Measurements from ENCODE around the gene GPR42.
"Not testable (repeated sequence)": the region's sequence is repeated elsewhere in the genome, so short reads cannot be mapped to it uniquely, and the experiment has no call there.

Gene GPR42

DNA sequence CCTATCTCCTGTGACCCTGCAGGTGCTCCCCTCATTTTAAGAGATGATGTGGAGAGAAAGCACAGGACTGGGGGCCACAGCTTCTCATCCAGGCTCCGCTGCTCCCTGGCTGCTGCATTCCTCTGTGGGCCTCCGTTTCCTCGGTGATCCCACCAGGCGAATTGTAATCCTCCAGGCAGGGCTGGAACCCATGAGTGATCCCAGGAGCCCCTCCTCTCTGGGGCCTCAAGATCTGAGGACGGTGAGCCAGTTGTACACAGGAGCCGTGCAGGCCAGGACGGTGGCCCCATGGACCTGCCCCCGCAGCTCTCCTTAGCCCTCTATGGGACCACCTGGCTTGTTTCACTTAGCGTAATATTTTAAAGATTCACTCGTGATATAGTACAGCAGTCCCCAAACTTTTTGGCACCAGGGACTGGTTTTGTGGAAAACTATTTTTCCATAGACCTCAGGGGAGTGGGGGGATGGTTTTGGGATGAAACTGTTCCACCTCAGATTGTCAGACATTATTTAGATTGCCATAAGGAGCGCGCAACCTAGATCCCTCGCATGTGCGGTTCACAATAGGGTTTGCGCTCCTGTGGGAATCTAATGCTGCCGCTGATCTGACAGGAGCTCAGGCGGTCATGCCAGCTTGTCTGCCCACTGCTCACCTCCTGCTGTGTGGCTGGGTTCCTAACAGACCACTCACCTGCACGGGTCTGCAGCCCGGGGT, 7.0 kb upstream of the GPR42 start:
- DNase-seq: no peak

- no peak for DNase-seq
These were observed 5.6 kb upstream of the GPR42 start for GRCh38 chr19:35365303-35365702.

DNA sequence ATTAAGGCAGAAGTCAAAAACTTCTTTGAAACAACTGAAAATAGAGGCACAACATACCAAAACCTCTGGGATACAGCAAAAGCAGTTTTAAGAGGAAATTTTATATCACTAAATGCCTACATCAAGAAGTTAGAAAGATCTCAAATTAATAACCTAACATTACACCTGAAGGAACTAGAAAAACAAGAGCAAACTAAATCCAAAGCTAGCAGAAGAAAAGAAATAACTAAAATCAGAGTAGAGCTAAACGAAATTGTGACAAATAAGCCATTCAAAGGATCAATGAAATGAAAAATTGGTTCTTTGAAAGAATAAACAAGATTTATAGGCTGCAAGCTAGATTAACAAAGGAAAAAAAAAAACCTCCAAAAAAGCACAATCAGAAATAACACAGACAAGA, 2.5 kb upstream of the GPR42 start:
- DNase-seq: no peak

GRCh38 chr19:35369522-35369921, 1.3 kb upstream of the GPR42 start:
- no peak for DNase-seq

GRCh38 chr19:35373492-35373891, 2.6 kb downstream of the GPR42 start:
- no peak for DNase-seq

DNA sequence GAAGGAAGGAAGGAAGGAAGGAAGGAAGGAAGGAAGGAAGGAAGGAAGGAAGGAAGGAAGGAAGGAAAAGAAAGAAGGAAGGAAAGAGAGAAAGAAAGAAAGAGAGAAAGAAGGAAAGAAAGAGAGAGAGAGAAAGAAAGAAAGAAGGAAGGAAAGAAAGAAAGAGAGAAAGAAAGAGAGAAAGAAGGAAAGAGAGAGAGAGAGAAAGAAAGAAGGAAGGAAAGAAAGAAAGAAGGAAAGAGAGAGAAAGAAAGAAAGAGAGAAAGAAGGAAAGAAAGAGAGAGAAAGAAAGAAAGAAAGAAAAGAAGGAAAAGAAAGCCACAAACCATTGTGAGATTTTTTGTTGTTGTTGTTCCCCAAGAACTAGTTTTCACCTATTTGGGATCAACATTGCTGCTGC, 3.2 kb downstream of the GPR42 start:
- DNase-seq: not testable (repeated sequence)

- DNase-seq: no peak
These were observed 4.8 kb downstream of the GPR42 start for GRCh38 chr19:35375505-35376307.

DNA sequence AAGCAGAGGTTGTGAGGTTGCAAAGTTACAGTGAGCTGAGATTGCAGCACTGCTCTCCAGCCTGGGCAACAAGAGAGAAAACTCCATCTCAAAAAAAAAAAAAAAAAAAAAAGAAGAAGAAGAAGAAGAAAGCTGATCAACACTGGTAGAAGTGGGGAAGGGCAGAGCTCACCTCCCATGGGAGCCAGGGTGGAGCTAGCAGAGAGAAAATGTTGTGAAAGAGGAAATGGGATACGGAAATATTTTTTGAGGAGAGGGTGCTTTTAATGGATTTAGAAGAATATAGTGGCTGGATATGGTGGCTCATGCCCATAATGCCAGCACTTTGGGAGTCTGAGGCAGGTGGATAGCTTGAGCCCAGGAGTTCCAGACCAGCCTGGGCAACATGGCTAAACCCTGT, 6.8 kb downstream of the GPR42 start:
- DNase-seq: no peak

DNA sequence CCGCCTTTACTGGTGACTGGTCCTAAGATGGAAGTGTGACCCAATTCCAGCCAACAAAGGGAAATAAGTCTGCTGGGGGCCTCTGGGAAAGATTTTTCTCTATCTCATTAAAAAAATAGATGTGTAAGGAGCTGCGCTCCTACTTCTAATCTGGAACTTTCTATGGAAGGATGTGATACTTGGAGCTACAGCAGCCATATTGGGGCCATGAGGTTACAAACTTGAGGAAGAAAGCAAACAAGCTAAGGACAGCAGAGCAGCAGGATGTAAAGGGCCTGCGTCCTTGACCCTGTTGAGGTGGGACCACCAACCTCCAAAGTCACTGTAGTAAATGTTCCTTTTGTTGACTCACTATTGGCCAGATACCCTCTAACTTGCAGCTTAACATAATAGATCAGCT, 7.5 kb downstream of the GPR42 start:
- no peak for DNase-seq

DNA sequence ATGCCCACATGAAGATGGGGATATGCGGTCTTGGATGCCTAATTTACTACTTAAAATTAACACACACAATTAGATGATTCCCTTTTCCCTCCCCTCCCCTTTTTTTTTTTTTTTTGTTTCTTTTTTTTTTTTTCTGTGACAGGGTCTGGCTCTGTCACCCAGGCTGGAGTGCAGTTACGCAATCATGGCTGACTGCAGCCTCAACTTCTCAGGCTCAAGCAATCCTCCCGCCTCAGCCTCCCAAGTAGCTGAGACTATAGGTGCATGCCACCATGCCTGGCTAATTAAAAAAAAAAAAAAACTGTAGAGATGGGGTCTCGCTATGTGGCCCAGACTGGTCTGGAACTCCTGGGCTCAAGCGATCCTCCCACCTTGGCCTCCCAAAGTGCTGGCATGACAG, 8.7 kb downstream of the GPR42 start:
- not testable (repeated sequence) for DNase-seq

DNA sequence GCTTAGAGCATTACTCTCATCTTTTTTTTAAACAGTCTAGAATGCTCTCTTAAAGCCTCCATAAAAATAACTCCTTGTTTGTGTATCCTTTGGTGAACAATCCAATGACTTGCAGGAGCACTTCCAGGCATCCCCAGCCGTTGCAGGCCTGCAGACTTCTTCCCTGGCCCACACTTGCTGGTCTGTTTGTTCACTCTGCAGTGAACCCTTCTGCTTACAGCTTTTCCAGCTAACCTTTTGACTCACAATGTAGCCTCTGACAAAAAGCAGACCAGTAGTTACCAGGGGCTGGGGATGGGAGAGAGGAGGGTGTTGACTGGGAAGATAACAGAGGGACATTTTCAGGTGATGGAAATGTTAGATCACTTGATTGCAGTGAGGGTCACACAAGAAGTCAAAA, 9.1 kb downstream of the GPR42 start:
- DNase-seq: no peak

DNA sequence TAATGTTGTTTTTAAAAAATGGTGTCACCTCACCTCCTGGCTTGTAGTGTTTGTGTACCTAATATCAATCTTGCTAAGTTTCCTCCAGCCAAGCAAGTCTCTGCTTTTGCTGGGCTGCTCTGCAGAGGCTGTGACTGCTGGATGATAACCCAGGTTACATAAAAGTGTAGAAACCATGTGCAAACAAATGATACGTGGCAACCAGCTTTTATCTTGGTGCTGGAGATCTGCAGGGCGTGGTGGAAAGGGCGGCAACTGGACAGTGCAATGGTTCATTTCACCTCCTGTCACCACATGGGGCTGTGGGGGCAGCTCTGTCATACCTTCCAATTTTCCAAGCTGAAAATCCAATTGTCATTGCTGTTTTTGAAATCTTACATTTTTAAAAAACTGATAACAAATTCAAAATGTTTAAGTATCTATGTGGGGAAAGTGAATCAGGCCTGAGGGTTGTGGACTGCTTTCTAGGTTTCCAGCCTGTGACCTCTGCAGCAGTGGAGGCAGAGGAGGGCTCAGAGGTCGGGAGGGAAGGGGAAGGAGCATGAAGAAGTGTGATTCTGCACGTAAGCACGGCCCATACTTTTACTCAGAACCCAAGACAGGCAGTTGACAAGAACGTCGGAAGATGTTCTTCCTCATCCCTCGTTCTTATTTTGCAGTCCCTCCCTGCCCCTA, 9.7 kb downstream of the GPR42 start:
- no peak for DNase-seq

DNA sequence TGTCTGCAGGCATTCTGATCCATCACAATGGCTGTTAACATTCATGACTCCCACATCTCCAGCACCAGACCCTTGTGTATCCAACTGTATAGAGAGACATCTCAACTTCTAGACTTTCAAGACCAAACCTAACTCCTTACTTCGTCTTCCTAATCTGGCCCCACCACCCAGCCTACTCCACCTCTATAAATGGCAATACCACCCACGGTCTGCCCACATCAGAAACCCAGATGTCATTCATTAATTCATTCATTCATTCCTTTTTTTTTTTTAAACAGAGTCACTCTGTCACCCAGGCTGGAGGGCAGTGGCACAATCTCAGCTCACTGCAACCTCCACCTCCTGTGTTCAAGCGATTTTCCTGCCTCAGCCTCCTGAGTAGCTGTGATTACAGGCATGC, 10.4 kb downstream of the GPR42 start:
- no peak for DNase-seq

GRCh38 chr19:35381926-35382325, 11.1 kb downstream of the GPR42 start:
- DNase-seq: no peak

GRCh38 chr19:35383536-35383935, 12.7 kb downstream of the GPR42 start:
- no peak for DNase-seq

DNA sequence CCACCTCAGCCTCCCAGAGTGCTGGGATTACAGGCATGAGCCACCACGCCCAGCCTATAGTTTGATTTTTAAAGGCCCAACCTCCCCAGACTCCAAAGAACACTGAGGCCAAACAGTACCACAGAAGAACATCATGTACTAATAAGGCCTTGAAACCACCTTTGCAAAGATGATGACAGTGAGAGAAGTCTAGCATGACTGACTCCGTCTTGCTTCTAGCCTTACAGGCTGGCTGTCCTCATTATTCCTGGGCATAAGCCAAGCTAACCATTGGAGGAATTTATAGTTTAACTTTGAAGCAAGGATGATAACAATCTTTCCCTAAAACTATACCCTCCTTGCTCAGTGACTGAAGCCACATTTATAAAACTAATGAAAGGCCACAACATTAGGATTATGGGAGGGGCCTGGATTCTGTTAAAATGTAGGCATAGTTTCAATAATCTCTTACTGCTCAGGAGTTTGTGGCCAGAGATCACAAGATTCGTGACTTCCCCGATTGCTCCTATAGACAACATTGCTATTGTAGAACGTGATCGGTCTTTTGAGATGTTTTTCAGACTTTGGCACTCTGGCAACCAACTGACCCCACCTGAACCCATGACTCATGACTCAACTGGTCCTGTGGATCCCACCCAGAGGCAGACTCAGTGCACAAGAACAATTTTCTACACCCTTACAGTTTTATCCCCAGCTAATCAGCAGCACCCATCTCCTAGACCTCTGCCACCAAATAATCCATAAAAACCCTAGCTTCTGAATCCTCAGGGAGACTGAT, 17.6 kb downstream of the GPR42 start:
- DNase-seq: no peak

GRCh38 chr19:35389192-35389861, 18.5 kb downstream of the GPR42 start:
- DNase-seq: no peak

DNA sequence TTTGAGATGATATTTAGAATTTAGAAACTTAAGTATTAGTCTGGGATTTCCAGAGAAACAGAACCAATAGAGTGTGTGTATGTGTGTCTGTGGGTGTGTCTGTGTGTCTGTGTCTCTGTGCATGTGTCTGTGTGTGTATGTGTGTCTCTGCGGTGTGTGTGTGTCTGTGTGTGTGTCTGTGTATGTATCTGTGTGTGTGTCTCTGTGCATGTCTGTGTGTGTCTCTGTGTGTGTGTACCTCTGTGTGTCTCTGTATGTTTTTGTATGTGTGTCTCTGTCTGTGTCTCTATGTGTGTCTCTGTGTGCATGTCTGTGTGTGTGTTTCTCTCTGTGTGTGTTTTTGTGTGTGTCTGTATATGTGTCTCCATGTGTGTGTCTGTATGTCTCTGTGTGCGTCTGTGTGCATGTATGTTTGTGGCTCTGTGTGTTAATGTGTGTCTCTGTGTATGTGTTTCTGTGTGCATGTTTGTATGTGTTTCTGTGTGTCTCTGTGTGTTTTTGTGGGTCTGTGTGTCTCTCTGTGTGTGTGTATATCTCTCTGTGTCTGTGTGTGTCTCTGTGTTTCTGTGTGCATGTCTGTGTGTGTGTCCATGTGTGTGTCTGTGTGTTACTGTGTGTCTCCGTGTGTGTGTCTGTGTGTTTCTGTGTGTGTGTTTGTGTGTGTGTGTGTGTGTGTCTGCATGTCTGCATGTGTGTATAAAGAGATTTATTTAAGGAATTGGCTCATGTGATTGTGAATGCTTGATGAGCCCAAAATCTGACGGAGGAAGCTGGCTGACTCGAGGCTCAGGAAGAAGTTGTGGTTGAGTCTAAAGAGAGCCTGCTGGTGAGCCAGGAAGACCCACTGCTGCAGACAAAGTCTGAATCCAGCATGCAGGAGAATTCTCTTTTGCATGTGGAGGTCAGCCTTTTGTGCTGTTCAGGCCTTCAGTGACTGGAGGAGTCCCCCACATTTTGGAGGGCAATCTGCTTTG, 22.2 kb downstream of the GPR42 start:
- no peak for DNase-seq

DNA sequence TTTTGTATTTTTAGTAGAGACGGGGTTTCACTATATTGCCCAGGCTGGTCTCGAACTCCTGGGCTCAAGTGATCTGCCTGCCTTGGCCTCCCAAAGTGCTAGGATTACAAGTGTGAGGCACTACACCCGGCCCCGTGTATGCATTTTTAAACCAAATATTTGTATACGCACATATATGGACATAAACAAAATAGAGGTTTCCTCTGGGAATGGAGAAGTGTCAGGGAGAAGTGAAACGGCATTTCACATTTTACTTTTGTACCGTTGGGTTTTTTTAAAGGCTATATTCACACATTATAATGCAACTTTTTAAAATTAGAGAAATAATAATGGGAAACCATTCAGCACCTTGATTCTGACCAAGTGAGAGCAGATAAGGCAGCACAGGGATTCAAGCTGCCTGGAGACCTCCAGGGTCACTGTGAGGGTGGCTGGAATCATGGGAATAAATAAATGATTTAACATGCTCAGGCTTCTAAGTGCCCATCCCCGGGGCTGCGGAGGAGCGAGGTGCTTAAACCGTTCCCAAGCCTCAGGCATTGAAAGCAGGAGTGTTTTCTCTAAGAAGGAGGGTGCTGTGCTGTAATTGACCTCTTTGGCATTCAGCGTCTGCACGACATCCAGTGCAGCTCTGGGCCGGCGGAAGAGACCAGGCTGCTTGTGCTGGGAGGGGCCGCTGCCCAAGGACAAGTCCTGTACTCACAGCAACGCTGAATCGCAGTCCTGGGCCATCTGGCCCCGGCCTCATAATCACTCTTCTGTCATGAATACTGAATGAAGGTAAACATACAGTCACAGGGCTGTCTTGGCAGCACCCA, 24.7 kb downstream of the GPR42 start:
- no peak for DNase-seq

DNA sequence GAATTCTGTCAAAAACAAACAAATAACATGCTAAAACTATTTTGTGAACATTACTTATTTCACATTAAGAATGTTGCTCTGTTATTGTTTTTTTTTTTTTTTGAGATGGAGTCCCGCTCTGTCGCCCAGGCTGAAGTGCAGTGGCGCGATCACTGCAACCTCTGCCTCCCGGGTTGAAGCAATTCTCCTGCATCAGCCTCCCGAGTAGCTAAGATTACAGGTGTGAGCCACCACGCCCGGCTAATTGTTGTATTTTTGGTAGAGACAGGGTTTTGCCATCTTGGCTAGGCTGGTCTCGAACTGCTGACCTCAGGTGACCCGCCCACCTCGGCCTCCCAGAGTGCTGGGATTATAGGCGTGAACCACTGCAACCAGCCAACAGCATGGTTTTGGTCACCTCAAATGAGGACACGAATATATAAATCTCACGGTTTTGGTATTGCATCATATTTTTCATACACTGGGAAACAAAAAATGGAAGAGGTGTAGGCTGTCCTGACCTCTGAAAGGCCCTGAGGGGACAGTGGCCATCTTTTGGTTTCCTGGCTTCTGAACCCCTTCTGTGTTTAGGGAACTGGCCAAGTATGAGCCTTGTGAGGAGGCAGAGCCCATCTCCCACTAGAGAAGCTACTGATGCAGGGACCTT, 25.5 kb downstream of the GPR42 start:
- DNase-seq: no peak
